Progenitor cell of endocrine pancreas (in vitro differentiated cells): Measurements from ENCODE around the gene ITPR2. TPM values are rescaled to one million over a fixed set of nuclear protein-coding genes. Genes with fewer than 3 reads are reported as not detected.

ENCODE experiments used
- DNase-seq: peaks from one replicate; pipeline ENCODE4 v3.0.0; 2021; ENCODE audit warnings: low spot score; ENCODE audit not compliant: unreplicated experiment
- H3K27ac Mint-ChIP-seq: 2 replicates; pipeline ENCODE4 v1.8.0; 2021; ENCODE audit warnings: mild to moderate bottlenecking, moderate library complexity, mixed read lengths
- H3K27me3 Mint-ChIP-seq: 2 replicates; pipeline ENCODE4 v1.8.0; 2021; ENCODE audit warnings: mixed read lengths
- H3K36me3 Mint-ChIP-seq: 2 replicates; pipeline ENCODE4 v1.8.0; 2022; ENCODE audit warnings: mixed read lengths; ENCODE audit not compliant: insufficient read depth
- H3K4me1 Mint-ChIP-seq: 2 replicates; pipeline ENCODE4 v1.8.0; 2021; ENCODE audit warnings: low read depth, mixed read lengths
- H3K4me3 Mint-ChIP-seq: 2 replicates; pipeline ENCODE4 v1.8.0; 2021; ENCODE audit warnings: low read depth, mild to moderate bottlenecking, moderate library complexity, mixed read lengths
- H3K9me3 Mint-ChIP-seq: 2 replicates; pipeline ENCODE4 v1.8.0; 2021; ENCODE audit warnings: low read depth, mixed read lengths
- total RNA-seq: library from RNA; stranded (reverse); gene quantifications from 2 replicates; pipeline ENCODE4 v1.2.1, GENCODE V29; 2021
- TF ChIP-seq, protein P1 (sequence below): fragments of 200-600 bp; sonication (generic); IDR thresholded peaks from one replicate; pipeline ENCODE4 v1.5.0; 2021; ENCODE audit warnings: antibody characterized with exemption, mild to moderate bottlenecking; ENCODE audit not compliant: unreplicated experiment

Gene ITPR2
- total RNA-seq, 1 donor from 2014 or later: 72.4 TPM

DNA sequence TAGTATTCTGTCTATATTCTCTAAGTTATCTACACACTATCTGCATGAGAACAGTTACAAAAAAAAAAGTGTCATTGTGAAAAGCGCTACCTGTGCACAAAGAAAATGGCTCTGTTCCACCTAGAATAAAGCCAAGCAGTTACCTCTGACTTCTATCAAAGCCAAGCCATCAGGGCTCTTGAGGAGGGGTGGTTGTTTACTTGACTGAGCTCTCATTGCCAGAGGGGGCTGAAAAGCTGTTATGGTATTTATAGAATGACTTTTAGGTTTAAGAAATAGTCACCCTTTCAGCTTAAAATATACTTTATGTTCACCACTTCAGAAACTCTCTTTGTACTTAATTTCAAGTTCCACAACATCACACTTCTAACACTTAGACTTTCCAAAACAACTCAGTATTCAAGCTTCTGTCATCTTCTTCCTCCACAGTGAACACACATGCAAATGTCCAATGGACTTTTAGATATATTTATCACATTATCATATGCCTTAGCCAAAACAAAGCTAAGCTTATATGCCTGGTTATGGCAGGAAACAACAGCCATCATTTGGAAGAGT lies 7.5 kb downstream of the ITPR2 start:
- no peaks in the 10 kb centered on the region for H3K9me3 Mint-ChIP-seq
- DNase-seq: no peak
- H3K27ac Mint-ChIP-seq: peak overlapping the region; percentile 56
- H3K27me3 Mint-ChIP-seq: peaks cover 1% of the 10 kb centered on the region
- TF ChIP-seq, protein P1, sequence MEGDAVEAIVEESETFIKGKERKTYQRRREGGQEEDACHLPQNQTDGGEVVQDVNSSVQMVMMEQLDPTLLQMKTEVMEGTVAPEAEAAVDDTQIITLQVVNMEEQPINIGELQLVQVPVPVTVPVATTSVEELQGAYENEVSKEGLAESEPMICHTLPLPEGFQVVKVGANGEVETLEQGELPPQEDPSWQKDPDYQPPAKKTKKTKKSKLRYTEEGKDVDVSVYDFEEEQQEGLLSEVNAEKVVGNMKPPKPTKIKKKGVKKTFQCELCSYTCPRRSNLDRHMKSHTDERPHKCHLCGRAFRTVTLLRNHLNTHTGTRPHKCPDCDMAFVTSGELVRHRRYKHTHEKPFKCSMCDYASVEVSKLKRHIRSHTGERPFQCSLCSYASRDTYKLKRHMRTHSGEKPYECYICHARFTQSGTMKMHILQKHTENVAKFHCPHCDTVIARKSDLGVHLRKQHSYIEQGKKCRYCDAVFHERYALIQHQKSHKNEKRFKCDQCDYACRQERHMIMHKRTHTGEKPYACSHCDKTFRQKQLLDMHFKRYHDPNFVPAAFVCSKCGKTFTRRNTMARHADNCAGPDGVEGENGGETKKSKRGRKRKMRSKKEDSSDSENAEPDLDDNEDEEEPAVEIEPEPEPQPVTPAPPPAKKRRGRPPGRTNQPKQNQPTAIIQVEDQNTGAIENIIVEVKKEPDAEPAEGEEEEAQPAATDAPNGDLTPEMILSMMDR: no peak
- H3K36me3 Mint-ChIP-seq: peaks cover 3% of the 10 kb centered on the region
- no peak overlapping the region for H3K4me3 Mint-ChIP-seq
- peaks cover 9% of the 10 kb centered on the region for H3K4me1 Mint-ChIP-seq

GRCh38 chr12:26823390-26823789 lies 9.6 kb downstream of the ITPR2 start:
- TF ChIP-seq, protein P1: no peak
- Mint-ChIP-seq H3K36me3 (peaks cover 2% of the 10 kb centered on the region), H3K27me3 (no peaks in the 10 kb centered on the region), H3K27ac (no peak overlapping the region), H3K9me3 (no peaks in the 10 kb centered on the region), H3K4me1 (peaks cover 20% of the 10 kb centered on the region), H3K4me3 (no peak overlapping the region)
- no peak for DNase-seq

GRCh38 chr12:26822026-26822425 lies 11.0 kb downstream of the ITPR2 start:
- Mint-ChIP-seq H3K36me3 (peaks cover 2% of the 10 kb centered on the region), H3K27me3 (no peaks in the 10 kb centered on the region), H3K9me3 (no peaks in the 10 kb centered on the region), H3K4me3 (no peak overlapping the region), H3K27ac (no peak overlapping the region), H3K4me1 (peaks cover 25% of the 10 kb centered on the region)
- DNase-seq: no peak
- TF ChIP-seq, protein P1: no peak

- no peak overlapping the region for H3K4me3 Mint-ChIP-seq
- H3K4me1 Mint-ChIP-seq: peaks cover 33% of the 10 kb centered on the region
- H3K36me3 Mint-ChIP-seq: peaks cover 2% of the 10 kb centered on the region
- H3K27ac Mint-ChIP-seq: no peak overlapping the region
- H3K9me3 Mint-ChIP-seq: no peaks in the 10 kb centered on the region
- TF ChIP-seq, protein P1: no peak
- no peaks in the 10 kb centered on the region for H3K27me3 Mint-ChIP-seq
- no peak for DNase-seq
Observed at GRCh38 chr12:26821212-26821701, 11.7 kb downstream of the ITPR2 start.

- no peak overlapping the region for H3K4me3 Mint-ChIP-seq
- peaks cover 37% of the 10 kb centered on the region for H3K4me1 Mint-ChIP-seq
- H3K27me3 Mint-ChIP-seq: no peaks in the 10 kb centered on the region
- H3K36me3 Mint-ChIP-seq: no peaks in the 10 kb centered on the region
- H3K27ac Mint-ChIP-seq: no peak overlapping the region
- TF ChIP-seq, protein P1: no peak
- no peak for DNase-seq
- no peaks in the 10 kb centered on the region for H3K9me3 Mint-ChIP-seq
Observed at GRCh38 chr12:26818636-26819035, 14.4 kb downstream of the ITPR2 start.
